Activated CD4-positive, alpha-beta T cell treated with anti-CD3 and anti-CD28 coated beads for 48 hours (primary cell): Measurements from ENCODE around the gene CHMP2A.
"Not testable (repeated sequence)": the region's sequence is repeated elsewhere in the genome, so short reads cannot be mapped to it uniquely, and the experiment has no call there.

Experiments
- DNase-seq: peaks from one replicate; pipeline ENCODE4 v3.0.0-alpha.2; 2020

Gene CHMP2A

GRCh38 chr19:58510084-58510862 lies 44.6 kb downstream of the CHMP2A start:
- DNase-seq, result no peak

DNA sequence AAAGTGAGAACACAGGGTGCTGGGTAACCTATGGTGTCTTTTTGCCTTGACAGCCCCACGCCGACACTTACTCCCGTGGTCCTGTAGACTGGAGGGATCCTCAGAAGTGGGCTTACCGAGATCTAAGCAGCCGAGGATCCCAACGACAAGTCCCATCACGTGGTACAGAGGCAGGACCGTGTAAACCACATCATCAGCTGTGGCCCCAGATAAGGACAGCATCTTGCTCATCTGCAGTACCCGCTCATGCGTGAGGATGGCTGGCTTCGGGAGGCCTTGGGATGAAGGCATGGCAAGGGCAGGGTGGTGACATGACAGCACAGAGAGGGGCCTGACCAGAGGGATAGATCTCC lies 45.2 kb downstream of the CHMP2A start:
- DNase-seq, result no peak

GRCh38 chr19:58507602-58508223 lies 47.2 kb downstream of the CHMP2A start:
- not testable (repeated sequence) for DNase-seq
